Activated CD4-positive, CD25-positive, alpha-beta regulatory T cell treated with anti-CD3 and anti-CD28 coated beads, Interleukin-2, amount 50 U/mL, for 72 hours (primary cell): ENCODE measurements around the gene TFCP2L1.

ENCODE experiments used
- DNase-seq: peaks from one replicate; pipeline ENCODE4 v3.0.0; 2021

TFCP2L1 gene

DNA sequence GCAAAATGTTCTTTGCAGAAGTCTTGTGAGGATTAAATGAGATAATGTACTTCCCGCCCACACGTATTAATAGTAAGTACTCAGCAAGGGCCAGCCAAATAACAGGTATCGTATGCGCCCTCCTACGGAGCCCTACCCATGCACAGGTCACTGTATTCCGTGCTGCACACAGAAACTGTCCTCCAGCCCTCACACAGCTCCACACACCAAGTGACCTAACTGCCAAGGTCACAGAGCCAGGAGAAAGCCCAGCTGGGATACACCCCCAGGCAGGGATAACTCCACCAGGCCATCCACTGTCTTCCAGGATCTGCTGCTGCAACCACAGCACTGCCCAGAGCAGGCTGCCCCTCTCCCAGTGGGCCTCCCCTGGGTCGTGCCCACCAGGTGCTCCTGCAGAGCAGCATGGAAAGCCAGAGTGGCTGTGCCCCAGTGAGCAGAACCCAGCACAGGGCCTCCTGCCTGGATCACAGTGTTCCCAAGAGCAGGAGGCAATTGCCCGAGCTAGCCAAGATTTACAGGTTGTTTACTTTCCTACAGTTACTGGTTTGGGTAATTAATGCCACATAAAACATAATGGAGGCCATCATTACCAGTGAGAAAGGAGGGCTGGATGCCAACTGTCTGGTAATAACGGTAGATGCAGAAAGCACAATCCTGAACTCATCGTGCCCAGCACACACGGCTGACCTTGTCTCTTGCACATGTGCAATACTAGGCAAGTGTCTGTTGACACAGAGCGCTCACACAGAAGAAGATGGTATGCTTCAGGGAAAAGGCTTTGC, 24.4 kb downstream of the TFCP2L1 start:
- no peak for DNase-seq

DNA sequence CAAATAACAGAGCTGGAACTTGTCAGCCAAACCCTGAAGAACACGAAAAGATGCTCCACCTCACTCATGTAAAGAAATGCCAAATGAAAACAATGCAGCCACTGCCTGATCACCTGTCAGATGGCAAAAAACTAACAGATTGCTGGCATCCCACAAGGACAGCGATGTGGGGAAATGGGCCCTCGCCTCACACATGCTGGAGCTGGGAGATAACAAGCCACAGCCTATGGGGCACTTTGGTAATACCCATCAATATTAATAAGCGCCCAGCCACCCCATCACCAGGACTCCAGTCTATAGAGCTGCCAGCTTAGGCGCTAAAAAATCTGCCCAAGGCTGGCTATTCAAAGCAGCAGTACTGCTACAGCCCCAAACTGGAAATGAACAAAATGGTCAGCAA, 27.0 kb downstream of the TFCP2L1 start:
- DNase-seq: no peak

GRCh38 chr2:121257480-121257840, 27.5 kb downstream of the TFCP2L1 start:
- DNase-seq: no peak

DNA sequence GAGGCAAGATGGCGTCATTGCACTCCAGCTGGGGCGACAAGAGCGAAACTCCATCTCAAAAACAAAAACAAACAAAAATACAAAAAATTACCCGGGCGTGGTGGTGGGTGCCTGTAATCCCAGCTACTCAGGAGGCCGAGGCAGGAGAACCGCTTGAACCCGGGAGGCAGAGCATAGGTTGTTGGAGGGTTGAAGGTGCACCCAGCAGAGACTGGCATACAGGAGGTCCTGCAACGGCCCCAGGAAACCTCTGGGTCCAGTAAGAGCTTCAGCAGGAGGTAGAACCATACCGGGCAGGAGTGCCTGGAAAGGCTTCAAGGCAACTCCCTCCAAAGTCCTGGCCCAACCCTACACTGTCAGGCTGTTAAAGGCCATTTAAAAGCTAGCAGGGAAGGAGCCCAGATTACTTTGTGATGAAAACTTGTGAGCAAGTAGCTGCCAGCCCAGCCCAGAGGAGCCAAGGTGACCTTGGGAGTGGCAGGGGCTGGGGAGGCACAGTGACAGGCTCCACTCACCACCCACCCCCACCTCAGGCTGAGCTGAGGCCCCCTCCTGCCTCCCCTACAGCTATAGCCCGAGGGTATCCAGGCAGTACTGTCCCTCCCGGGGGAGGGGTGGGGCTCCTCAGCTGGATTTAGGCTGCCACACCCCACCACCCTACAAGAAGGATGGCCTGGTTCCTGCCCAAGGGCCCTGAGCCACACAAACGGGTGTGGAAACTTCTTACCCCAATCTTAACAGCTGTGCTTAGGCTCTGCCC, 28.1 kb downstream of the TFCP2L1 start:
- no peak for DNase-seq

DNA sequence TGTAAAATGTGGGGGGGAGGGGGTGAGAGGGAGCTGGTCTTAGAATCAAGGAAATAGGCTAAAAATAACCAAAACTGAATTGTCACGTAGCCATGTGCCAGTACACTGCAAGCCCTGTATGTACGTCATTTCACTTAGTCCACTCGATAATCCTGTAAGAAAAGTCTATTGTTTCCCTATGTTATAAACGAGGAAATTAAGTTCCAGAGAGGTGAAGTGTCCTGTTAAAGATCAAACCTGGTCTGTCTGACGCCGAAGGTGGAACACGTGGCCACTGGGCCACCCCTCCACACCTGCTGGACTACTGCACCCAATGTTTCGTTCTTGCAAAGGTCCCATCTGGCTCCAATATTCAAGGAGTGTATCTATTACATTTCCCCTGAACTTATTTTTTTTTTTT, 29.6 kb downstream of the TFCP2L1 start:
- DNase-seq: no peak

GRCh38 chr2:121254748-121255147, 30.3 kb downstream of the TFCP2L1 start:
- no peak for DNase-seq

DNA sequence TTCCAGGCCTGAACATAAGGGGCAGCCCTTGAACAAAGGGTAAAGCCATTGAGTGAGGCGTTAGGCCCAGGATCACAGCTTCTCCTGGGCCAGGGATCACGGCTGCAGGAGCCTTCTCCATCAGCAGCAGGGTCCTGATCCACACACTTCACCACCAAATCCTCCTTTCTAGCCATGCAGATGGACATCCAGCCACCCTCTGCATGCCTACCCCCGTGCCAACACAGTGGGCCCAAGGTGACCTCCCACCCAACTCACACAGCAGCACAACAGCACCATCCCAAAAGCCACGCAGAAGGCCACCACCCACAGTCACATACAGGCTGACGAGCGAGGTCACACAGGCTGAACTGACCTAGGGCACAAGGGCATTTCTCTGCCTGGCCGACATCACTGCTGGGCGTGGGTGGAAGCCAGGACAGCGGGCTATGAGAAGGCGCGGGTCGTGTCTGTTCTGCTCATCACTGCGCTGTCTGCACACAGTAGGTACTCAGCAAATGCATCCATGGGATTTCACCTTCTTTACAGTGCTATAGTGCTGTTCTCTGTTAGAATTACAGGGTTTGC, 31.2 kb downstream of the TFCP2L1 start:
- no peak for DNase-seq

DNA sequence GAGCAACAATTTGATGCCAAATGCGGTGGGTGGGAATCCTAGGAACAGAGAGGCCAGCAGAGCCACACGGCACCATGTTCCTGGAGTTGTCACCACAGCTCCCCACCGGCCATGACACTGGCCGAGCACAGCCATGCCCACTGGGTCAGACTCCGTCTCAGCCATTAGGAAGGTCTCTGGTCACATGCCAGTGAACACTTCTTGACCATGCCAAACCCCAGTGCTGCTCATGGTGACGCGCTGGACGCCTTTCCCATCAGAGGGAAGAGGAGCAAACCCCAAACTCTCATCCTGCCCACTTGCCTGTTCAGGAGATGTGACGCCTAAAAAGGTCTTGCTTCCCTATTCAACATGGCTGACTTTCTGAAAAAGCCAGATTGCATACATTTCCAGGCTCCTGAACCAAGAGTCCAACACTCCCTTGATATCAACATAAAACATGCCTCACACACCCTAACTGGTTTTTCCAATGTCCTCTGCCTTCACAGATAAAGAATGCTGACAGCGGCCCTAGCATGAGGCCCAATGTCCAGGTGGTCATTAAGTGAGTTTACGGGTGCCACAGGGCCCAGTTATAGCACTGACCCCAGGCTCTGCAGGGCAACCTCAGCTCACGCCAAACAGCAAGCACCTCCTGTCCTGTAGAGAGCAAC, 31.9 kb downstream of the TFCP2L1 start:
- DNase-seq: no peak

DNA sequence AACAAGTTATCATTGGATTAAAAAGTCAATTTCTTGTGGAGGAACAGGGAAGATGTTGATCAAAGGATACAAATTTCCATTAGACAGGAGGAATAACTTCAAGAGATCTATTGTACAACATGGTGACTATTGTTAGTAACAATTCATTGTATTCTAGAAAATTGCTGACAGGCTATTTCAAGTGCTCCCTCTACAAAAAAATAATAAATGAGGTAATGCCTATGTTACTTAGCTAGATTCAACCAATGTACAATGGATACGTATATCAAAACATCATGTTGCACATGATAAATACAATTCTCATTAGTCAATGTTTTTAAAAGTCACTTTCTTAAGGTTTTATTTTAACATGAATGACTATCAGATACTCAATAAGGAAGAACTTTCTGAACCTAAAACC, 33.5 kb downstream of the TFCP2L1 start:
- no peak for DNase-seq

DNA sequence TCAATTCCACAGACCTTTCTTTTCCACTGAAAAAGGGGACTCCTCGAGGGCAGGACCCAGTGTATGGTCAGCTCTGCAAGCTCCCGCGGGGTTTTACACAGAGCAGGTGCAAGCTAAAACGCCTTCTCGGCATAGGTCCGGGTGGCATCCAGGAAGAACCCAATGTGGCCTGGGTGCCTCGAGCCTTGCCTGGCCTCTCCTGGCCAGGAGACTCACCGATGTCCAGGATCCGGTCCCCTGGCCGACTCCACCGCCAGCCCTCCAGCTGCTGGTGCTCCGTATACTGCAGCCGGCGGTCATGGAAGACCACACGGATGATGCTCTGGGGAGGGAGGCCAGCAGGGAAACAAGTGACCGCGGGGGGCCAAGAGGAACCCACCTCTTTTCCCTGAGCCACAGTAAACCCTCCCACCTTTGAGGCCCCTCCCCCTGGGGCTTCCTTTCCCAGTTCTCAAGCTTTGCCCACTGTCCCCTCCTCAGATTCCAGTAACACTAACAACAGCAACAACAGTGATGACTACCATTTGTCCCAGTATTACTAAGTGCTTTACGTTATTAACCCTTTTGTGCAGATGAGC, 36.1 kb downstream of the TFCP2L1 start:
- no peak for DNase-seq

- DNase-seq: no peak
Observed at GRCh38 chr2:121247971-121248370, 37.0 kb downstream of the TFCP2L1 start.

GRCh38 chr2:121247534-121247933, 37.5 kb downstream of the TFCP2L1 start:
- DNase-seq: no peak

DNA sequence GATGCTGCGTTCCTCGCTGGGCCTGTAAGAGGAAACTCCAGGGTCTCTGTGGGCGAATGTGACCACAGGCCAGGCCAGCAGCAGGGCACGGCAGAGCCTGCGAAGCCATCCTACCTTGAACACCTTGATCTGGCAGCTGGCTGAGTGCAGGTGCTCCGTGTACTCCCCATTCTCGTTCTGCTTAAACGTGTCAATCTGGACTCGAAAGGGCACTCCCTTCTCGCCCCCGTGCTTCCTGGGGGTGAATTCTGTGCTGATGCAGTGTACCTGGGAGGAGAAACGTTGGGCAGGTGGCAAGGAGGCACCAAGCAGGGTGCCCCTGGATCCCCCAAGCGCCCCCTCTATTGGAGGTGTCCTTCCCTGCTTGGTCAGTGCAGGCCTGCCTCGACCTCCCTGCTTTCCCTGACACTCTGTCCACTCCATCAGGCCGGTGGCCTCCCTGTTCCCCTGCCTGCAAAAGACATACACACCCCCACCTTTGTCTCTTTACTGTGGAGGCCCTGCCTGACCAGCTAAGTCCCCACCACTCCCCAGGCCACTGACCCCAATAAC, 38.2 kb downstream of the TFCP2L1 start:
- DNase-seq: no peak

GRCh38 chr2:121245913-121246312, 39.1 kb downstream of the TFCP2L1 start:
- DNase-seq: no peak

- DNase-seq: no peak
Observed at GRCh38 chr2:121245120-121245820, 39.7 kb downstream of the TFCP2L1 start.

- no peak for DNase-seq
Observed at GRCh38 chr2:121244616-121245015, 40.4 kb downstream of the TFCP2L1 start.

DNA sequence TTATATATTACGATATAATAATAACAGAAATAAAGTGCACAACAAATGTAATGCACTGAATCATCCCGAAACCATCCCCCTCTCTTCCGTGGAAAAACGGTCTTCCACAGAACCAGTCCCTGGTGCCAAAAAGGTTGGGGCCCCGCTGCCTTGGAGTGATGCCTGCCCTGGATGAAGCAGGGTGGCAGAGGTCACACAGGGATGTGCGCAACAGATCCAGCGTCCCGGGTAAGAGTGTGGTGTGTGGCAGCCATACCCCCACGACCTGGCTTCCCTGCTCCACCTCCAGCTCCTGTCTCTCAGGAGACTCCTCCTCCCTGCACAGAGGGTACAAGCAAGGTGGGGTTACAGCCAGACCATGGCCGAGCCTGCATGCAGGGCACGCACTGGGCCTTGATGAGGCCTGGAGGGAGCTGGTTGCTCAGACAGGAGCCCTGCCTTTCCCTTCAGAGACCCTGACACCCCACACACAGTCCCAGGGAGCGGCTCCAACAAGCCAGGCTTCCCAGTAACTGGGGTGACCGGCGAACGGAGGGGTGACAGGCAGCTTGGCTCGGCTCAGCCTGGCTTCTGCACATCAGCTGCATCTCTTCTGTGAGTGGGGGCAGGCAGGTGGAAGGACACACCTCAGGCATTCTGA, 41.1 kb downstream of the TFCP2L1 start:
- no peak for DNase-seq

- no peak for DNase-seq
Observed at GRCh38 chr2:121242976-121243375, 42.0 kb downstream of the TFCP2L1 start.

- no peak for DNase-seq
Observed at GRCh38 chr2:121242175-121242875, 42.7 kb downstream of the TFCP2L1 start.

- DNase-seq: no peak
Observed at GRCh38 chr2:121241466-121241865, 43.5 kb downstream of the TFCP2L1 start.

DNA sequence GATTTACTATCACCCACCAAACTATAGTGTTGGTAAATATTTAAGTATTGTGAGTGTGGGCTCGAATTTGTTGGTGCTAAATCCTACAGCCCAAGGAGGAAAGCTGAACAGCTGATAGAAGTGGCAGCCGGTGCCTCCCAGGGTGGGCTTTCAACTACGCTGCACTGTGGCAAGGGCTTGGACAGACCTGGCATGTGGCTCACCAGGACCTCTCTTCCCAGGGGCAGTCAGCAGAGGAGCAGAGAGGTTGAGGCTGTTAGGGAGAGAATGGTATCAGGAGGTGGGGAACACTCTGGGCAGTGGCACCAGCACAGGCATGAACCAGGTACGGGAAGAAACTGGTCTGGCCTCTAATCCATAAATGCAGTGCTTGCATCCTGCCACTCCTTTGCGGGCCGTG, 44.6 kb downstream of the TFCP2L1 start:
- no peak for DNase-seq
